Measurements from ENCODE around the gene TRAF2. TPM values are rescaled to one million over a fixed set of nuclear protein-coding genes. Genes with fewer than 3 reads are reported as not detected.

TRAF2 gene
- polyA plus RNA-seq, 2 of the 4 experiments (the other 2 are of a cell fraction), result 23.8 to 39.5 TPM

DNA sequence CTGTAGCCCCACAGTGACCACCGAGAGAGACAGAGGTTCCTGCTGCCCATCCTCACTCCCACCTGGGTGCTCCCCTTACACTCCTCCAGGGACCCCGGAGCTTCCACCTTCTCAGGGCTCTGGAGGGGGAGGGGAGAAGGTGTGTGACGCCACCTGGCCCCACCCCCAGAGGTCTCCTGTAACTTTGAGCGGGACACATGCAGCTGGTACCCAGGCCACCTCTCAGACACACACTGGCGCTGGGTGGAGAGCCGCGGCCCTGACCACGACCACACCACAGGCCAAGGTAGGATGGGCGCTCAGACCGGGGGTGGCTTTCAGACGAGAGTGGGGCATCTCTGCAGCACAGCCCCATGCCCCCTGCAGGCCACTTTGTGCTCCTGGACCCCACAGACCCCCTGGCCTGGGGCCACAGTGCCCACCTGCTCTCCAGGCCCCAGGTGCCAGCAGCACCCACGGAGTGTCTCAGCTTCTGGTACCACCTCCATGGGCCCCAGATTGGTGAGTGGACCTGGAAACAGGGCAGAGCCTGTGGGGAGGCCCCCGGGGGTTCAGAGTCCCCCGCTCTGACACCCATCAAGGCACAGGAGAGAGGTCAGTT is 29.7 kb upstream of the TRAF2 start:
- DNase-seq (ENCODE audit: low read depth in 1 of 2, low spot score in 1 of 2), result no peak
- ChIA-PET CTCF (interaction anchor here (0.6 to 2.1 kb wide), 8 partner anchors 15 to 181 kb away, joined by 3 to 7 read pairs (median 6); partner anchors contain the start of gene AJM1), POLR2A (interaction anchor here (0.6 kb wide), 2 partner anchors 9 to 13 kb away, joined by 3 to 4 read pairs; no protein-coding TSS in a partner anchor)
- Histone ChIP-seq H3K4me2 (no peak overlapping the region), H3K4me3 (no peak overlapping the region), H3K27ac (peak overlapping the region in 1 of 2 experiments; percentile 89; a peak in 3 of 6 replicates), H3K4me1 (peaks cover 74% of the 10 kb centered on the region), H3K9me3 (no peaks in the 10 kb centered on the region)
- no peak for ATAC-seq
- TF ChIP-seq JUNB (IDR thresholded peaks at IDR 0.05) (no peak), JUN (IDR thresholded peaks at IDR 0.05) (0 out of 5 replicates have a peak, but pooled peaks of 1 of the 2 experiments have one; percentile 4), HEYL (CRISPR knock-in tag; IDR thresholded peaks at IDR 0.05) (no peak)
- FAIRE-seq, result no peak
- 87% methylated on average over 11 of the region's 14 CpGs for WGBS (ENCODE audit: missing lambda C conversion rate)

DNA sequence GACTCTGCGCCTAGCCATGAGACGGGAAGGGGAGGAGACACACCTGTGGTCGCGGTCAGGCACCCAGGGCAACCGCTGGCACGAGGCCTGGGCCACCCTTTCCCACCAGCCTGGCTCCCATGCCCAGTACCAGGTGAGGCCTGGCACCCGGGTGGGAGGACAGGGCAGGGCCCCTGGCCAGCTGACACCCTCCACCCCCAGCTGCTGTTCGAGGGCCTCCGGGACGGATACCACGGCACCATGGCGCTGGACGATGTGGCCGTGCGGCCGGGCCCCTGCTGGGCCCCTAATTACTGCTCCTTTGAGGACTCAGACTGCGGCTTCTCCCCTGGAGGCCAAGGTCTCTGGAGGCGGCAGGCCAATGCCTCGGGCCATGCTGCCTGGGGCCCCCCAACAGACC is 29.1 kb upstream of the TRAF2 start:
- TF ChIP-seq SREBF2 (IDR thresholded peaks at IDR 0.05) (no peak), JUN (IDR thresholded peaks at IDR 0.05) (0 out of 5 replicates have a peak, but pooled peaks of 1 of the 2 experiments have one; percentile 6)
- Histone ChIP-seq H3K4me2 (no peak overlapping the region), H3K4me1 (peaks cover 72% of the 10 kb centered on the region), H3K4me3 (no peak overlapping the region), H3K27ac (peak overlapping the region in 1 of 2 experiments; percentile 89; a peak in 3 of 6 replicates), H3K9me3 (no peaks in the 10 kb centered on the region)
- POLR2A ChIA-PET, result no interaction called here
- CTCF ChIA-PET, result interaction anchor here (0.6 to 2.0 kb wide), 7 partner anchors 15 to 181 kb away, joined by 3 to 7 read pairs (median 5); partner anchors contain the start of gene AJM1
- DNase-seq (ENCODE audit: low read depth in 1 of 2, low spot score in 1 of 2) (no peak), FAIRE-seq (no peak), ATAC-seq (no peak)
- no CpG with 5 or more reads among the region's 19 CpGs for WGBS (ENCODE audit: missing lambda C conversion rate)

- peak in 1 of 2 experiments; percentile 9 for DNase-seq (ENCODE audit: low read depth in 1 of 2, low spot score in 1 of 2)
- Histone ChIP-seq H3K4me3 (no peak overlapping the region), H3K4me1 (peaks cover 72% of the 10 kb centered on the region), H3K9me3 (no peaks in the 10 kb centered on the region), H3K4me2 (peak overlapping the region; percentile 70; the same call in 2 of the 3 replicates), H3K27ac (peak overlapping the region; percentile 79 to 89)
- ATAC-seq, result no peak
- no peak for FAIRE-seq
- POLR2A ChIA-PET, result no interaction called here
- WGBS (ENCODE audit: missing lambda C conversion rate), result 97% methylated on average over 4 of the region's 29 CpGs
- CTCF ChIA-PET, result interaction anchor here (0.6 to 2.9 kb wide), 7 partner anchors 15 to 177 kb away, joined by 3 to 14 read pairs (median 6); partner anchors contain the start of genes AJM1 and C8G
- TF ChIP-seq, protein P1, sequence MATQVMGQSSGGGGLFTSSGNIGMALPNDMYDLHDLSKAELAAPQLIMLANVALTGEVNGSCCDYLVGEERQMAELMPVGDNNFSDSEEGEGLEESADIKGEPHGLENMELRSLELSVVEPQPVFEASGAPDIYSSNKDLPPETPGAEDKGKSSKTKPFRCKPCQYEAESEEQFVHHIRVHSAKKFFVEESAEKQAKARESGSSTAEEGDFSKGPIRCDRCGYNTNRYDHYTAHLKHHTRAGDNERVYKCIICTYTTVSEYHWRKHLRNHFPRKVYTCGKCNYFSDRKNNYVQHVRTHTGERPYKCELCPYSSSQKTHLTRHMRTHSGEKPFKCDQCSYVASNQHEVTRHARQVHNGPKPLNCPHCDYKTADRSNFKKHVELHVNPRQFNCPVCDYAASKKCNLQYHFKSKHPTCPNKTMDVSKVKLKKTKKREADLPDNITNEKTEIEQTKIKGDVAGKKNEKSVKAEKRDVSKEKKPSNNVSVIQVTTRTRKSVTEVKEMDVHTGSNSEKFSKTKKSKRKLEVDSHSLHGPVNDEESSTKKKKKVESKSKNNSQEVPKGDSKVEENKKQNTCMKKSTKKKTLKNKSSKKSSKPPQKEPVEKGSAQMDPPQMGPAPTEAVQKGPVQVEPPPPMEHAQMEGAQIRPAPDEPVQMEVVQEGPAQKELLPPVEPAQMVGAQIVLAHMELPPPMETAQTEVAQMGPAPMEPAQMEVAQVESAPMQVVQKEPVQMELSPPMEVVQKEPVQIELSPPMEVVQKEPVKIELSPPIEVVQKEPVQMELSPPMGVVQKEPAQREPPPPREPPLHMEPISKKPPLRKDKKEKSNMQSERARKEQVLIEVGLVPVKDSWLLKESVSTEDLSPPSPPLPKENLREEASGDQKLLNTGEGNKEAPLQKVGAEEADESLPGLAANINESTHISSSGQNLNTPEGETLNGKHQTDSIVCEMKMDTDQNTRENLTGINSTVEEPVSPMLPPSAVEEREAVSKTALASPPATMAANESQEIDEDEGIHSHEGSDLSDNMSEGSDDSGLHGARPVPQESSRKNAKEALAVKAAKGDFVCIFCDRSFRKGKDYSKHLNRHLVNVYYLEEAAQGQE (IDR thresholded peaks at IDR 0.05), result no peak
- TF ChIP-seq JUN (IDR thresholded peaks at IDR 0.05), result peak in 1 of 2 experiments; percentile 10; a peak in 1 of 5 replicates
- TF ChIP-seq, protein P2, sequence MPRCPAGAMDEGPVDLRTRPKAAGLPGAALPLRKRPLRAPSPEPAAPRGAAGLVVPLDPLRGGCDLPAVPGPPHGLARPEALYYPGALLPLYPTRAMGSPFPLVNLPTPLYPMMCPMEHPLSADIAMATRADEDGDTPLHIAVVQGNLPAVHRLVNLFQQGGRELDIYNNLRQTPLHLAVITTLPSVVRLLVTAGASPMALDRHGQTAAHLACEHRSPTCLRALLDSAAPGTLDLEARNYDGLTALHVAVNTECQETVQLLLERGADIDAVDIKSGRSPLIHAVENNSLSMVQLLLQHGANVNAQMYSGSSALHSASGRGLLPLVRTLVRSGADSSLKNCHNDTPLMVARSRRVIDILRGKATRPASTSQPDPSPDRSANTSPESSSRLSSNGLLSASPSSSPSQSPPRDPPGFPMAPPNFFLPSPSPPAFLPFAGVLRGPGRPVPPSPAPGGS (IDR thresholded peaks at IDR 0.05), result no peak
- no peak for TF ChIP-seq RFX5 (IDR thresholded peaks at IDR 0.05)
- no peak for TF ChIP-seq ZNF302 (CRISPR knock-in tag; IDR thresholded peaks at IDR 0.05)
These were observed 28.5 kb upstream of the TRAF2 start for GRCh38 chr9:136857581-136858412.

DNA sequence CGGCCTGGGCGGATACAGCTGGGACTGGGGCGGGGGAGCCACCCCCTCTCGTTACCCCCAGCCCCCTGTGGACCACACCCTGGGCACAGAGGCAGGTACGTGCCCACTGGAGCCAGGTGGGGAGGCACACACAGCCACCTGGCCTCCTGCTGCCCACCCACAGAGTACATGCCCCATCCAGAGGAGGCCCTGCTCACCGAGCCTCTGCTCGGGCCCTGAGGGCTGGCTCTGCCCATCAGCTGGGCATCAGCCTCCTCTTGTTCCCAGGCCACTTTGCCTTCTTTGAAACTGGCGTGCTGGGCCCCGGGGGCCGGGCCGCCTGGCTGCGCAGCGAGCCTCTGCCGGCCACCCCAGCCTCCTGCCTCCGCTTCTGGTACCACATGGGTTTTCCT is 27.9 kb upstream of the TRAF2 start:
- FAIRE-seq (no peak), ATAC-seq (peak in 1 of 2 experiments; percentile 2; a peak in 3 of 6 replicates), DNase-seq (ENCODE audit: low read depth in 1 of 2, low spot score in 1 of 2) (peak in 1 of 2 experiments; percentile 5)
- peak overlapping the region; percentile 79 to 89 for H3K27ac ChIP-seq
- no peaks in the 10 kb centered on the region for H3K9me3 ChIP-seq
- H3K4me3 ChIP-seq, result no peak overlapping the region
- CTCF ChIA-PET, result interaction anchor here (0.6 to 7.4 kb wide), 5 partner anchors 16 to 177 kb away, joined by 3 to 45 read pairs (median 7); partner anchors contain the start of genes AJM1 and C8G
- TF ChIP-seq FOSL2 (IDR thresholded peaks at IDR 0.05), result no peak
- no peak for TF ChIP-seq FOSL2 (CRISPR knock-in tag; IDR thresholded peaks at IDR 0.05)
- TF ChIP-seq CEBPB (IDR thresholded peaks at IDR 0.05), result no peak
- TF ChIP-seq RARB (CRISPR knock-in tag; IDR thresholded peaks at IDR 0.05), result no peak
- H3K4me1 ChIP-seq, result peaks cover 72% of the 10 kb centered on the region
- POLR2A ChIA-PET, result no interaction called here
- WGBS (ENCODE audit: missing lambda C conversion rate), result 92% methylated on average over 11 of the region's 15 CpGs
- peak overlapping the region; percentile 70 for H3K4me2 ChIP-seq
